ENCODE data around the gene ERC2.

Gene ERC2

DNA sequence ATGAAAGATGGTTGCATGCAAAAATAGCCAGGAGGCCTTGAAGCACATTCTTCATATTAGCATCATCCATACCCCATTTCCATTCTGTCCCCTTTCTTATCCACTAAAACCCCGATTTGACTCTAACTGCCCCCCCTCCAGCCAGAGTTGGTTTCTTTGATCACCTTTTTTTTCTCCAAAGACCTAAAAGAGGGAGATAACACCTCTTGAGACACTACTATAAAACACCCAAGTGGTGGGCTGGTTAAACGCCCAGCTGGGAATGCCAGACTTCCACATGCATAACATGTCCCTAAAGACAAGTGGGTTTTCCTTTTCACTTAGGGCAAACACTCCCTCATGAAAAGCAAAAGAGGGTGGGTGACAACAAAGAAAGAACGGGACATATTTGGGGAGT, 847.2 kb downstream of the ERC2 start:
- no peak overlapping the region for H3K4me3 ChIP-seq (ENCODE audit: low read depth, low read length, poor library complexity, severe bottlenecking)
- peaks cover 29% of the 10 kb centered on the region for H3K4me1 ChIP-seq (ENCODE audit: insufficient read depth, low read length, severe bottlenecking)
- TF ChIP-seq, protein P1, sequence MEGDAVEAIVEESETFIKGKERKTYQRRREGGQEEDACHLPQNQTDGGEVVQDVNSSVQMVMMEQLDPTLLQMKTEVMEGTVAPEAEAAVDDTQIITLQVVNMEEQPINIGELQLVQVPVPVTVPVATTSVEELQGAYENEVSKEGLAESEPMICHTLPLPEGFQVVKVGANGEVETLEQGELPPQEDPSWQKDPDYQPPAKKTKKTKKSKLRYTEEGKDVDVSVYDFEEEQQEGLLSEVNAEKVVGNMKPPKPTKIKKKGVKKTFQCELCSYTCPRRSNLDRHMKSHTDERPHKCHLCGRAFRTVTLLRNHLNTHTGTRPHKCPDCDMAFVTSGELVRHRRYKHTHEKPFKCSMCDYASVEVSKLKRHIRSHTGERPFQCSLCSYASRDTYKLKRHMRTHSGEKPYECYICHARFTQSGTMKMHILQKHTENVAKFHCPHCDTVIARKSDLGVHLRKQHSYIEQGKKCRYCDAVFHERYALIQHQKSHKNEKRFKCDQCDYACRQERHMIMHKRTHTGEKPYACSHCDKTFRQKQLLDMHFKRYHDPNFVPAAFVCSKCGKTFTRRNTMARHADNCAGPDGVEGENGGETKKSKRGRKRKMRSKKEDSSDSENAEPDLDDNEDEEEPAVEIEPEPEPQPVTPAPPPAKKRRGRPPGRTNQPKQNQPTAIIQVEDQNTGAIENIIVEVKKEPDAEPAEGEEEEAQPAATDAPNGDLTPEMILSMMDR (IDR thresholded peaks at IDR 0.05; ENCODE audit: low read length), result no peak
- no peak for TF ChIP-seq EZH2 (IDR thresholded peaks at IDR 0.05; ENCODE audit: borderline replicate concordance, low read length)

DNA sequence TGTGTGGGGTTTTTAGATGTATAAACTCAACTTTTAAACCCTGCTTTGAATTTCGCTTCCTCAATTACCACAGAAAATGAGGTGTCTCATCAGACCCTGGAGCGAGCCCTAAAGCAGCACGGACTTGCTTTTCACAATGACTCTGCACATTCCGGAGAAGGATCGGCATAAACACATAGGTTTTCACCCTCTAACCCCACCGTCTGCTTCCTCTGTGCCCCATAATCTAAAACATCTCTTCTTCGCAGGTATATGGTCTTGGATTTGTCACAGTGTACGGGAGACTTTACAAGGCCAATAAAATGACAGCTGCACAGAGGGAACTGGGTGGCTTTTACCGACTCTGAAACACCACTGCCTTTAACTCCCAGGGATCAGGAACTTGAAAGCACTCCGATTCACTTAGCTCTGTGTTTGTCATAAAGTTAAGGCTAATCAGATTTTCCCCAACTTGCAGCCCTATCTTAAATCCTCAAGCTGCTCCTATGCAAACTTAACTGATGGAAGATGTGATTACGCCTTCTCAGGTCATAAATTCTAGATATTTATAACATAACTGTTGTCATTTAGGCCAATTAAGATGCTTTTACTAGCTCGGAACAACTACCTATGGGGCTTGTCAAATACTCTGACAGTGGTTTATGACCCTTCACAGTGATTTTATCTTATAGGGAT, 847.8 kb downstream of the ERC2 start:
- Histone ChIP-seq H3K9me3 (ENCODE audit: low read length) (no peaks in the 10 kb centered on the region), H4K20me1 (ENCODE audit: insufficient read depth, low read length) (no peaks in the 10 kb centered on the region), H3F3A (ENCODE audit: insufficient read depth, low read length) (no peaks in the 10 kb centered on the region), H3K9ac (ENCODE audit: low read length) (no peak overlapping the region), H3K9me2 (ENCODE audit: low read depth, low read length) (no peaks in the 10 kb centered on the region), H3K27me3 (ENCODE audit: insufficient read depth, low read length) (no peaks in the 10 kb centered on the region), H3K4me2 (ENCODE audit: low read length) (peak overlapping the region; percentile 20; the same call in 1 of the 2 replicates), H3K4me3 (ENCODE audit: low read depth, low read length, poor library complexity, severe bottlenecking) (no peak overlapping the region), H3K79me2 (ENCODE audit: insufficient read depth, low read length) (no peaks in the 10 kb centered on the region), H3K4me1 (ENCODE audit: insufficient read depth, low read length, severe bottlenecking) (peaks cover 34% of the 10 kb centered on the region), H3K27ac (ENCODE audit: low read depth, low read length, poor library complexity, severe bottlenecking) (no peak overlapping the region), H2AFZ (ENCODE audit: low read length) (no peak overlapping the region), H3K36me3 (ENCODE audit: insufficient read depth, low read length) (no peaks in the 10 kb centered on the region)
- TF ChIP-seq, protein P1 (IDR thresholded peaks at IDR 0.05; ENCODE audit: low read length), result no peak
- TF ChIP-seq EZH2 (IDR thresholded peaks at IDR 0.05; ENCODE audit: borderline replicate concordance, low read length), result no peak

More for the DNA sequence above, 847.2 kb downstream of the ERC2 start:
- H3K27ac ChIP-seq (ENCODE audit: low read depth, low read length, poor library complexity, severe bottlenecking), result no peak overlapping the region
- H4K20me1 ChIP-seq (ENCODE audit: insufficient read depth, low read length), result no peaks in the 10 kb centered on the region
- H3K27me3 ChIP-seq (ENCODE audit: insufficient read depth, low read length), result no peaks in the 10 kb centered on the region
- no peak overlapping the region for H2AFZ ChIP-seq (ENCODE audit: low read length)
- H3K79me2 ChIP-seq (ENCODE audit: insufficient read depth, low read length), result no peaks in the 10 kb centered on the region
- no peak overlapping the region for H3K9ac ChIP-seq (ENCODE audit: low read length)
- no peak overlapping the region; the same call in 1 of the 2 replicates for H3K4me2 ChIP-seq (ENCODE audit: low read length)
- H3K9me3 ChIP-seq (ENCODE audit: low read length), result no peaks in the 10 kb centered on the region
- no peaks in the 10 kb centered on the region for H3K9me2 ChIP-seq (ENCODE audit: low read depth, low read length)
- H3F3A ChIP-seq (ENCODE audit: insufficient read depth, low read length), result no peaks in the 10 kb centered on the region
- no peaks in the 10 kb centered on the region for H3K36me3 ChIP-seq (ENCODE audit: insufficient read depth, low read length)

DNA sequence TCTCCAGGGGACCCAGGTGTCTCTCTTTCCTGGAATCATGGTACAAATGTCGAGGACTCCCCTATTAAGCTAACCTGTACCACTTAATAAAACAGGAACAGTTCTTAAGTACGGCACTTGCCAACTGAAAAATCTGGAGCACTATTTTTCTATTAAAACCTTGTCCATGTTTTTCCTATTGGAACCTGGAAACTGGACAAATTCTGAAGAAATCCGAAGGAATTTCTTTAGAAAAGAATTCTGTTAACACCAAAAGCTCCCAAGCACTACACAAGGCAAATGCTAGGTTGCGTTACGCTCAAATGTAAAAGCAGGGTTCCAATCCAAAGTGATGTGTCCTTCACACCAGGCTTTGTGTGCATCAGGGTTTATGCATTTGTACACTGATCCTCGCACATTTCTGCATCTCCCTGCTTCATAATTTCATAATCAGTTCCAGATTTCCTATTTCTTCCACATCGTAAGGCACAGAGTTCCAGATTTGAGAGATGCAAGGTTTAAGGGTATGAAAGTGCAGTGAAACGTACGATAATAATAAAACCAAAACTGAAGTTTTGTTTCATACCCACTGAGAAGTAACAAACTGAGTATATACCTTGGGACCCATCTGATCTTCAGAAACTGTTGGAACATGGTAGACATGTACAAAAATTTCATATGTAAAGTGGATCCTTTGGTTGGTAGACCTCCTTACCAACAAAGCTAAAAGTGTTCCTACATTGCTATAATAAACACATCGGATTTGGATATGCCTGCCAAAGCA, 849.0 kb downstream of the ERC2 start:
- Histone ChIP-seq H3K79me2 (ENCODE audit: insufficient read depth, low read length) (no peaks in the 10 kb centered on the region), H3K9me2 (ENCODE audit: low read depth, low read length) (no peaks in the 10 kb centered on the region), H3K4me3 (ENCODE audit: low read depth, low read length, poor library complexity, severe bottlenecking) (no peak overlapping the region), H2AFZ (ENCODE audit: low read length) (no peak overlapping the region), H3K4me1 (ENCODE audit: insufficient read depth, low read length, severe bottlenecking) (peaks cover 43% of the 10 kb centered on the region), H3K27ac (ENCODE audit: low read depth, low read length, poor library complexity, severe bottlenecking) (no peak overlapping the region), H3F3A (ENCODE audit: insufficient read depth, low read length) (no peaks in the 10 kb centered on the region), H4K20me1 (ENCODE audit: insufficient read depth, low read length) (no peaks in the 10 kb centered on the region), H3K36me3 (ENCODE audit: insufficient read depth, low read length) (no peaks in the 10 kb centered on the region), H3K9ac (ENCODE audit: low read length) (no peak overlapping the region), H3K9me3 (ENCODE audit: low read length) (no peaks in the 10 kb centered on the region), H3K27me3 (ENCODE audit: insufficient read depth, low read length) (no peaks in the 10 kb centered on the region), H3K4me2 (ENCODE audit: low read length) (no peak overlapping the region)
- TF ChIP-seq, protein P1 (IDR thresholded peaks at IDR 0.05; ENCODE audit: low read length), result no peak
- TF ChIP-seq EZH2 (IDR thresholded peaks at IDR 0.05; ENCODE audit: borderline replicate concordance, low read length), result no peak
